Endothelial cell of hepatic sinusoid (primary cell): ENCODE measurements around the gene SLC35F3.
"Not testable (repeated sequence)": the region's sequence is repeated elsewhere in the genome, so short reads cannot be mapped to it uniquely, and the experiment has no call there.

ENCODE experiments used
- in situ Hi-C: cut with HindIII; loops from 2 replicates; pipeline ENCODE4 v1.10.0; 2017; ENCODE audit warnings: low sequenced_read_pairs

Gene SLC35F3

DNA sequence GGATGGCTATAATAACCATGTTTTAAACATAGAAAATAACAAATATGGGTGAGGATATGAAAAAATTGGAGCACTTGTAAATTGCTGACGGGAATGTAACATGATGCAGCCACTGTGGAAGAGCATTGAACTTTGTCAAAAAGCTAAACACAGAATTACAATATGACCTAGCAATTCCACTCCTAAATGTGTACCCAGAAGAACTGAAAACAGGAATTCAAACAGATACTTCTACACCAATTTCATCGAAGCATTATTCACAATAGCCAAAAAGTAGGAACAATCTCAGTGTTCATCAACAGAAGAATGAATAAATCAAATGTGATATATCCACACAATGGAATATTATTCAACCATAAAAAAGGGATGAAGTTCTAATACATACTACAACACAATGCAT, 436.1 kb downstream of the SLC35F3 start:
- in situ Hi-C loops: no loop called here

DNA sequence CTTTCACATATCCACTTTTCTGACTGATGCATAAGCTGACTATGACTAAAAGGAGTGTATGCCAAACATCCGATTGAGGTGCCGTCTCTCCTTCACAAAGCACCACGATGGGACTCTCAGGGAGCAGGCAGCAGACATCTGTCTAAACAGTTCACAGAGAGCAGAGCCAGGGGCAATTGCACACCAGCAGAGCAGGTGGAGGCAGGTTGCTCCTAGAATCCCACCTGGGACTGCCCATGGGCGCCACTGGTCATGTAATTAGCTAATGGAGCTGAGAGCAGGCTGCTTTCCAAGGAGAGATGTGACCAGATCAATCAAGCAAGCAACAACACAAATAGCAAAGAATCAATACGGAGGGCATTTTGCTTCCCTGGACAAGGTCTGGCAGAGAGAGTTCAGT, 438.3 kb downstream of the SLC35F3 start:
- in situ Hi-C loops: no loop called here

DNA sequence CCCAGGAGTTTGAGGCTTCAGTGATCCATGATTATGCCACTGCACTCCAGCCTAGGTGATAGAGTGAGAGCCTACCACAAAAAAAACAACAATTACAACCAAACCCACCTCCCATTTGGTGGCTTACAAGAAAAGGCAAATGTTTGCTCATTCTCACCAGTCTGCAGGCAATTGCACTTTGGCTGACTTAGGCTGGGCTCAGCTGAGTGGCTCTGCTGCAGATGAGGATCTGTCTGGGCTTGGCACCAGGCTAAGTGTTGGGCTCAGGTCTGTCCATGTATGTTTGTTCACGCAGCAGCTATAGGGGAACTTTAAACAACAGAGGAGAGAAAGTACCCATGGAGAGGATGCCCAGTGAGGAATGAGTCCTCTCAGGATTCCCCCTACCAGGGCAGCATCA, 440.8 kb downstream of the SLC35F3 start:
- in situ Hi-C loops: no loop called here

DNA sequence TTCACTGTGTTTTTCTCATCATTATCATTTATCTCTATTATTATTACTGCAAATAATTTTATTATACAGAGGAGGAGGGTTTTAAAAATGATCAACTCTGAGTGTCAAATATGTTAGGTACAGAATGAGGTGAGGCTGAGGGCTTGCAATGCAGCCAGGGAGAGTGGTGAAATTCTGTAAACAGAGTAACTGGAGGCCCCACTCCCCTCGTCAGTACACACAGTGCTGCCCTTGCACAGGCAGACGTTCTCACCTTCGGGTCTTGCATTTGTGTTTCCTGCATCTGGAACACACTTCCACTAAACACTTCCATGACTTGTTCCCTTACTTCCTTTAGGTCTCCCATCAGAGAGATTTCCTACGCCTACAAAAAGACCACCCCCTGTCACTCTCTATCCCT, 444.5 kb downstream of the SLC35F3 start:
- in situ Hi-C loops: no loop called here

DNA sequence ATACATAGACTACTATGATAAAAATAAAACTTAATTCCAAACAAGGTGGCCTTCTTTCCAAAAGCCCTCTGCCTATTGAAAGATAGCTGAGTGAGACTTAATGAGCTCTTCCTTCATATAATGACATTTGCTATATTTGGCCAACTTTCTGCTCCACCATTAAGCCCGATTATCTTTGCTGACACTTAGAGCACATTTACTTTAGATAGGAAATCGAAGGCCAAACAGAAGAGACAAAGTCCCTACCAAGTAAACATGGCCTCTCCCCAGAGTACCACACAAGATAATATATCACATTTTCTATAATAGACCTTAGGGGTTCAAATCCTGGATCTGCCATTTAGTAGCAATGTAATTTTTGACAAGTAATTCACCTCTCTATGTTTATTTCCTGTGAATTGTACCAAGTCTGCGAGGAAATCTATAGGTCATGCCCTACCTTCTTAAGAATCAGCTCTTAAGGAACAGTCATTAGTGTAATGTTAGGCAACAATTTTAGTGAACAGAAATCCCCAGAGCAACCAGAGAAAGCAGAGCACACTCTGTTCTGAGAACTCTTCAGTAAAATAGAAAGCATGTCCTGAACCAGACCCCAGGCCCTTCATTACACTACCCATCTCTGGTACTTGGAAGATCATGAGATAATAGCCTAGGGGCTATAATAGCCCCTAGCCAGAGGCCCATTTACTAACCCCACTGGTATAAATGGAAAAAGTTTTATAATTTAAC, 451.5 kb downstream of the SLC35F3 start:
- in situ Hi-C loops: no loop called here

DNA sequence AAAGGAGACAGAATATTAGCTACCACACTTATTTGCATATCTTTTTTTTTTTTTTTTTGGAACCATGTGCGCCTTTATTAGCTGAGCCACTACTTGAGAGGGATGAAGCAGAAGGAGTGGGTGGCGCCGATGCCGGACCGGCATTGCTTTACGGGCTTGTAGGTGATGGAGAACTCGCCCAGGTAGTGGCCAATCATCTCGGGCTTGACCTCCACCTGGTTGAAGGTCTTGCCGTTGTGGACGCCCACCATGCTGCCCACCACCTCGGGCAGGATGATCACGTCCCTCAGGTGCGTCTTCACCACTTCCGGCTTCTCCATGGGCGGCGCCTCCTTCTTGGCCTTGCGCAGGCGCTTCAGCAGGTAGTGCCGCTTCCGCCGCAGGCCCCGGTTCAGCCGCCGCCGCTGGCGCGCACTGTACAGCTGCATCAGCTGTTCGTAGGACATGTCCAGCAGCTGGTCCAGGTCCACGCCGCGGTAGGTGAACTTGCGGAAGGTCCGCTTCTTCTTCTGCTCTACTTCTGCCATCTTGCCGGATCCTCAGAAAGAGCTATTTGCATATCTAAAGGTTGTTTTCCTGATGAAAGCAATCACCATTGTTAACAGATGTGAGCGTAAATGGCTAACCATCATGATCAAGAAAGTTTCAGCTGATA, 452.3 kb downstream of the SLC35F3 start:
- in situ Hi-C loops: not testable (repeated sequence)

DNA sequence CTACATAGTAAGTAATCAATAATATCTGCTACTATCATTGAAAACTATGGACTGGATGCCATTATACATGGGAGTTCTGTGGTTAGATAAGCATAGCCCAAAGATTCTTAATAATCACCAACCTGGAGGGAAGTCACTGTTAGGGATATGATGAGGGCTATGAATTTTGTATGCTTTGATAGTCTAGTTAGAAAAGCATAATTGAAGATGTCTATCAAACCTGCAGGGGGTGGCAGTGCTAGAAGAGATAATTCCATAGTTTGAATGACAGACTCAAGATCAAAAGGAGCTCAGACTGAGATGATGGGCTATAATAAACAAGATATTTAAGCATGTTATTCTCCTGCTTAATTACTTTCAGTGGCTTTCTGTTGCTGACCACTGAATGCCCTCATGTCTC, 453.4 kb downstream of the SLC35F3 start:
- in situ Hi-C loops: no loop called here

DNA sequence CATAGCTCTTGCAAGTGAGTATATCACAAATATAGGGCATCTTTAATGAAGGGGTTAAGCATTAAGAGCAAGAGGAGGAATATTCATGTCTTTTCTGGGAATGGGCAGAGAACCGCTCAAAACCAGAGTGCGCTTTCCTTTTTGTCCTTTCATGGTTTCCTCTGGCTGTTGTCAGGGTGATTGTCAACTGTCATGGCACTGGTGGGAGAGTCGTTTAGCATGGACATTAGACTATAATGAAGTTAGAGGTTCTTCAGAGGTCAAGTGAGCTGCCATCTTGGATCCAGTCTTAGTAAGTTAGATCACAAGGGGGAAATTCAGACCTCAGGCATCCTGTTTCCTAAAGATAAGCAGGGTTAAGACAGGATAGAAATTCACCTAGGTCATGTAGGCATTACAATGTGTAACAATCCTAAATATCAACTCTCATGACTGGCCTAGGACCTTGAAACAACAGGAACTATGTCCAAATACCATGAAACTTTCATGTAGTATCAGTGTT, 456.7 kb downstream of the SLC35F3 start:
- in situ Hi-C loops: no loop called here

DNA sequence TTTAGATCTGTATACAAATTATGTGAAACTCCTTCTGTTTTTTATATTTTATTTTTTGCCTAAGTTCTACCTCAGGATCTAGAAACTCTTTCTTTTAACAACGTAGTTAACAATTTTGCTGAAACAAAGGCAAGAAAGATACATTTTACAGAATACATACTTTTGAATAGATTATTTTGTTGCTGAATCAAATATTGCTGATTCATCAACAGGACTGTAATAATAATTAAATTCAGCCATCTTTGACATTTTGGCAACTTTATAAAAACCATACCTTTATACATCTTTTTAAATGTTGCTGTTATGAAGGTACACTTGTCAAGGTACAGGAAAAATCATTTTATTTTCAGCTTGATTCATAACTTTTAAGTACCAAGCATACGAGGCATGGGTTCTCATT, 458.1 kb downstream of the SLC35F3 start:
- in situ Hi-C loops: no loop called here

DNA sequence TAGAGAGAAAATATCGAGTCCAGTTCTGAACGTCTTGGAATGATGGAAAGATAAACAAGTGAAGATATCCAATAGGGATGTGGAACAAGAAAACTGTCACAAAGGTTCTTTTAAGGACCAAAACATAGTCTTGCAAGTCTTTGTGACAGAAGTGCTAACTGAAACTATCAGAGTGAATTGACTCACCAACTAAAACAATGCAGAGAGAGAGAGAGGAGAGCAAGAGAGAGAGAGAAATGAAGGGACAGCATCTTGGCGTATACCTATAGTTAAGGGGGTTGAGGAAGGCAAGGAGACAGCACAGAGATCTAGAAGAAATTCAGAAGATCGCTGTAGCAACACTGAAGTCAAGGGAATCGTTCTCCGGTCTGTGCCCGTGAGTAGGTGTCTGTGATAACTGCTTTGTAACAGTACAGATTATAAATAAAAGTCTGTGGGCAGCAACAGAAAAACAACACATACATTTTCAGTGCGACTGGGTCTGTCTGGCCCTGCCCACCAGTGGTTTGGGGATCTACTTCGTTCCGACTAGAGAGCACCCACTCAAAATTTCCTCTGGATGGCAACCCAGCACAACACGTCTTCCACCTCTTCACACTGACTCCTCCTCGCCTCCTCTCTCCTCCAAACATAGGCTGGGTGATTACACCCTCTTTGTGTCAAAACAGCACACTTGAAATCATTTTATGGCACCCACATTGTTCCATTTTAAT, 464.0 kb downstream of the SLC35F3 start:
- in situ Hi-C loops: no loop called here

DNA sequence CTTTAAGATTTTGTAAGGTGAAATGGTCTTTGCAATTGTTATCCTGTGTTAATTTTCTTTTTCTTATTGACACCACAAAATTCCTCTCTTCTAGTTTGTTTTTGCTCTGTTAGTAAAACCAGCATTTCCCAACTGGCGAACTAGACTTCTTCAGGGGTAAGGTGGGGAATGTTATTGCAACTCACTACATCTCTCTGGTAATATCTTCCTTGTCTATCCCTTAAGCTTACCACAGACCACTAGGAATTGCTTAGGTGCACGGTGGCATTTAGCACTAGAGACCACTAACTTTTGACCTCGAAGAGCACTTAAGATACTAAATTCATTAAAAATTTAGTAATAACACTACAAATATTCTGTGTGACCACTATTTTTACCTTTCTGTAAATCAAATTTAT, 464.6 kb downstream of the SLC35F3 start:
- in situ Hi-C loops: no loop called here

DNA sequence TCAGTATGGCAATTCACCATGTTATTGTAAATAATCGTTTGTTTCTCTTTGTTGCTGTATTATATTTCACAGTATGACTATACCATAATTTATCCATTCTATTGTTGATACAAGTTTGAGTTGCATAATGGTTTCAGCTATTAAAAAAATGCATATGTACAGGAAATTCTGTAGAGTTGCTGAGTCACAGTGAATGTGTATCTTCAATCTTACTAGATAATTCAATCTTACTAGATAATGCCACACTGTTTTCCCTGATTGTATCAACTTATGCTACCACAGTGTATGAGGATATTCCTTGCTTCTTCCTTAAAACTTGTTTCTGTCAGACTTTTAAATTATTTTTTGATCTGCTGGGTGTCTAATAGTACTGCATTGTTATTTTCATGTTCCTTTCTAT, 465.3 kb downstream of the SLC35F3 start:
- in situ Hi-C loops: no loop called here

DNA sequence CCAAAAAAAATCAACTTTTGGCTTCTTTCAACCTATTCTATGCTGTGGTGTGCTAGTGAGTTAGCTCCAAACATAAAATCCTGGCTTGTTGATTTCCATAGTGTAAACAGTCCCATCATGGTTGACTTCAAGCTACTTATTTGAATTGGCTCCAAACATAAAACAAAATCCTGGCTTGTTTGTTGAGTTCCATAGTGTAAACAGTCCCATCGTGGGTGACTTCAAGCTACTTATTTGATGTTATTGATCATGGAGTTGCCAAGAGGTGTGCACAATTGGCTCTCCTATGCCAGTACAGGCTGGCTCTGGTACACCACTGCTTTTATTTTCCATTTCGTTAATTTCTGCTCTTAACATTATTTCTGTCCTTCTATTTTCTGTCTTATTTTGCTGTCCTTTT, 466.9 kb downstream of the SLC35F3 start:
- in situ Hi-C loops: no loop called here

DNA sequence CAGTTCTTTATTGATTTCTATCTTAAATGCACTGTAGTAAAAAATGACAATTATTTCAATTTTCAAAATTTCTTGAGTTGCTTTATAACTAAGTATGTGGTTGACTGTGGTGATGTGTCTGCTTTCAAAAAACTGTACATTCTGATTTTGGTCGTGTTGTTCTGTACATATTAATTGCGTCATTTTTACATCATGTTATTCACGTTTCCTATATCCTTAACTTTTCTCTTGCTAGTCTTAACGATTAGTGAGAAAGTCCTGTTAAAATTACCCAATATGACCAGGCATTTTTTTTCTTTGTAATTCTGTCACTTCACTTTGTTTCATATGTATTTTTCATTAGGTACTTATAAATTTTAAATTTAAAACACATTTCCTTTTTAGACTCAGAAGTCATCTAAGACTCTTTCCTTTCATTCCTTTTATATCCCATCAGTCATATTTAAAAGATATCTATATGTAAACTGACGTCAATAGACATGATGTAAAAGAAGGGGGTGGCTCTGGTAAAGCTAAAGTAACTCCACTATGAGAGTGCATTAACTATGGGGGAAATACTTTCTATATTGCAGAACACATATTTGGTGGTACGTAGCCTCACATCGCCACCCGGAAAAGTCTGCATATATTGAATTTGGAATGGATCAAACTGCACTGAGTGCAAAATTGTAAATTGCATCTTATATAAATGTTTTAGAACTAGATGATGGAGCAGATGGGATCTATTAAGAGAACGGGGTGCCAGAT, 467.7 kb downstream of the SLC35F3 start:
- in situ Hi-C loops: no loop called here

DNA sequence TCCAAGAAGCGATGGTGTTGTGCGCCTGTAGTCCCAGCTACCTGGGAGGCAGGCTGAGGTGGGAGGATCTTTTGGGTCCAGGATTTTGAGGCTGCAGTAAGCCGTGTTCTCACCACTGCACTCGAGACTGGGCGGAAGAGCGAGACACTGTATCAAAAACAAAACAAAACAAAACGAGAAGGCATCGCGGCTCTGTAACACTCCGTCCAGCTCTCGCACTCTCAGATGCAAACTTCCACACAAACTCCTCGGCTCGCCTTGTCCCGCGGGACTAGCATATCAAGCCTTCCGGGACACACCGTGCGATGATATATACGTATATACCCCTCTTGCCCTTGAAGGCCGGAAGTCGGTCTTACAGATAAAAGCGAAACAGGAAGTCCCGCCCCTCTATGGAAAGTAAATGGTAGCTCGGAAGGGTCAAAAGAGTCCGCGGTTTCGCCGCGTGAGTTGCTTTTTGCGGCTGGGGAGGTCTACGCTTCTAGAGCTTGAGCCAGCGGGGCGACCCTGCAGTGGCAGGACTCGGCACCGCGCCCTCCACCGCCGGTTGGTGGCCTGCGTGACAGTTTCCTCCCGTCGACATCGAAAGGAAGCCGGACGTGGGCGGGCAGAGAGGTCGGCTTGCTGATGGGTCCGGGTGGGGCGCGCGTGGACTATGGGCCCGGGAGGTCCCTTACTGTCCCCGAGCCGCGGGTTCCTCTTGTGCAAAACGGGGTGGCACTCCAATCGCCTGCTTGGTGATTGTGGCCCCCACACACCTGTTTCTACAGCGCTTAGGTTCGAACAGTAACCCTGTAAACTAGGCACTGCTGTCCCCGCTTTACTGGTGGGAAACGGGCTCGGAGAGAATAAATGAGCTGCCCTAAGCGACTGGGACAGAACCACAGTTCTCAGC, 468.8 kb downstream of the SLC35F3 start, which contains the start of gene COA6:
COA6 (plus strand) TSS at position 393 of the 895 bp plus-strand sequence; CDS start at position 404, 11 bp downstream.
- in situ Hi-C loops: no loop called here

DNA sequence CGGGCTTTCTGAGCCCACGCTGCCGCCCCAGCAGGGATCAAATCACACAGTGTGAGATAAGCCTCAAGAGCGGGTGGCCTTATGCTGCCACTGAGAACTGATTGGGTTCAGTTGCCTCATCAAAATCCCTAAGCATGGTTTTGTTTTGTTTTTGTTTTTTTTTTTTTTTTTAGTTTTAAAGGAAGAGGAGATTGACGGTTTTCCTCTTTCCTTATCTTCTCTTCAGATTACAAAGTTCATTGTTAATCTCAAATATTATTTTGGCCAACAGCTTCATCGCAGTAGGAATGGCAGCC, 469.4 kb downstream of the SLC35F3 start:
- in situ Hi-C loops: no loop called here
